A549 (cell line): ENCODE measurements around the gene CACNA1C. TPM values are rescaled to one million over a fixed set of nuclear protein-coding genes. Genes with fewer than 3 reads are reported as not detected.

ENCODE experiments used
- ATAC-seq, 2 experiments: fragments of 200-7000 bp in 1 of 2; fragments of >200 bp in 1 of 2; cut with Nextera tagmentation in 1 of 2; cut with Tn5 transposase in 1 of 2; 3 replicates each; pipeline versions ENCODE4 v1.8.0 to v1.9.1; 2018 to 2020; ENCODE audit warnings: mild to moderate bottlenecking in 1 of 2, moderate library complexity in 1 of 2
- CTCF ChIA-PET: fragments of 300-600 bp; sonication (Branson Sonifier 250); formaldehyde crosslinking; extraction: SDS; loops from one replicate; lab custom pipeline; 2021; ENCODE audit warnings: antibody characterized with exemption, inconsistent platforms; lab: Yijun Ruan, JAX
- POLR2A ChIA-PET: fragments of 350-600 bp; formaldehyde crosslinking; extraction: SDS; loops from one replicate; lab custom pipeline; 2021; ENCODE audit warnings: antibody characterized with exemption, inconsistent platforms; lab: Yijun Ruan, JAX
- DNase-seq, 2 experiments: peaks; one replicate each; pipeline versions ENCODE4 v3.0.0 to v3.0.0-alpha.2; 2011 to 2016; ENCODE audit warnings: low read depth in 1 of 2, low spot score in 1 of 2
- FAIRE-seq: peaks from 2 replicates; lab custom pipeline; 2011; peaks lifted over from hg19 to GRCh38; lab: Jason Lieb, UNC
- H3K27ac ChIP-seq, 2 experiments: fragments of >200 bp; sonication (Bioruptor Twin); formaldehyde crosslinking; 3 replicates each; pipeline ENCODE4 v1.5.1; 2016 to 2017
- H3K4me1 ChIP-seq: fragments of >200 bp; sonication (Bioruptor Twin); formaldehyde crosslinking; 3 replicates; pipeline ENCODE4 v1.6.1; 2016
- H3K4me2 ChIP-seq: fragments of >200 bp; sonication (Bioruptor Twin); formaldehyde crosslinking; 3 replicates; pipeline ENCODE4 v1.6.1; 2016
- H3K4me3 ChIP-seq: fragments of >200 bp; sonication (Bioruptor Twin); formaldehyde crosslinking; 3 replicates; pipeline ENCODE4 v1.5.1; 2016
- H3K9me3 ChIP-seq: fragments of >200 bp; sonication (Bioruptor Twin); formaldehyde crosslinking; 3 replicates; pipeline ENCODE4 v1.6.1; 2016
- CBX8 ChIP-seq: fragments of 200-600 bp; sonication (generic); IDR thresholded peaks from 2 replicates; pipeline ENCODE4 v1.6.1; 2016
- CEBPB ChIP-seq, 2 experiments: fragments of >200 bp in 1 of 2; sonication (Bioruptor Twin) in 1 of 2; formaldehyde crosslinking in 1 of 2; IDR thresholded peaks; 2 replicates each; pipeline ENCODE4 v1.6.1; 2012 to 2016
- CHD4 ChIP-seq: fragments of 200-600 bp; sonication (generic); IDR thresholded peaks from 2 replicates; pipeline ENCODE4 v1.6.1; 2016; ENCODE audit warnings: antibody characterized with exemption, mild to moderate bottlenecking, borderline replicate concordance
- EHF ChIP-seq: fragments of 250-450 bp; sonication (Bioruptor Pico); IDR thresholded peaks from 2 replicates; pipeline ENCODE4 v1.5.0; 2020; ENCODE audit warnings: mild to moderate bottlenecking
- GATA3 ChIP-seq: IDR thresholded peaks from 2 replicates; pipeline ENCODE4 v1.6.1; 2012; ENCODE audit warnings: borderline replicate concordance
- HEYL ChIP-seq: fragments of 250-450 bp; sonication (Bioruptor Pico); IDR thresholded peaks from 2 replicates; pipeline ENCODE4 v1.8.0; 2021; ENCODE audit warnings: mild to moderate bottlenecking, moderate library complexity
- HOXB13 ChIP-seq: fragments of 250-450 bp; sonication (Bioruptor Pico); IDR thresholded peaks from 2 replicates; pipeline ENCODE4 v1.5.0; 2020; ENCODE audit warnings: low read depth, mild to moderate bottlenecking, moderate library complexity
- HOXB5 ChIP-seq: fragments of 250-450 bp; sonication (Bioruptor Pico); IDR thresholded peaks from 2 replicates; pipeline ENCODE4 v1.5.0; 2020; ENCODE audit warnings: mild to moderate bottlenecking, moderate library complexity
- JUNB ChIP-seq: fragments of >200 bp; sonication (Bioruptor Twin); formaldehyde crosslinking; IDR thresholded peaks from 2 replicates; pipeline ENCODE4 v1.6.1; 2016
- KDM1A ChIP-seq: fragments of 200-600 bp; sonication (generic); IDR thresholded peaks from 2 replicates; pipeline ENCODE4 v1.6.1; 2016; ENCODE audit warnings: low read depth, mild to moderate bottlenecking
- POLR2A ChIP-seq: IDR thresholded peaks from 2 replicates; pipeline ENCODE4 v1.6.1; 2012; ENCODE audit warnings: mild to moderate bottlenecking, low read length
- RAD21 ChIP-seq, 2 experiments: fragments of >200 bp in 1 of 2; sonication (Bioruptor Twin) in 1 of 2; formaldehyde crosslinking in 1 of 2; IDR thresholded peaks in 1 of 2; conservative IDR thresholded peaks in 1 of 2; 2 replicates in 1 of 2; 3 replicates in 1 of 2; pipeline ENCODE4 v1.6.1; 2012 to 2018; ENCODE audit warnings: inconsistent platforms in 1 of 2
- RARB ChIP-seq: fragments of 250-450 bp; sonication (Bioruptor Pico); IDR thresholded peaks from 2 replicates; pipeline ENCODE4 v1.8.0; 2021; ENCODE audit warnings: mild to moderate bottlenecking, moderate library complexity
- SREBF2 ChIP-seq: fragments of 450-650 bp; IDR thresholded peaks from 2 replicates; pipeline ENCODE4 v1.6.1; 2014; ENCODE audit warnings: mild to moderate bottlenecking, moderate library complexity
- ZFP36 ChIP-seq: fragments of 450-650 bp; IDR thresholded peaks from 2 replicates; pipeline ENCODE4 v1.6.1; 2014; ENCODE audit warnings: borderline replicate concordance; ENCODE audit not compliant: partially characterized antibody
- ZSCAN20 ChIP-seq: fragments of 250-450 bp; sonication (Bioruptor Pico); IDR thresholded peaks from 2 replicates; pipeline ENCODE4 v1.8.0; 2022; ENCODE audit warnings: mild to moderate bottlenecking, moderate library complexity
- WGBS: methylation state at CpG from one replicate; pipeline ENCODE4 v1.1.6; 2017; ENCODE audit errors: missing lambda C conversion rate; 5-methylcytosine and 5-hydroxymethylcytosine counted together
- polyA plus RNA-seq, 4 experiments: library from polyadenylated mRNA; depleted of rRNA in 3 of 4; stranded (reverse); fragments of >200 nt; fragmentation: RNase III in 1 of 4; extraction: RNeasy Plus Mini Kit Qiagen cat#74134 plus additional on column Dnase treatment in 1 of 4; gene quantifications; 2 replicates in 3 of 4; 3 replicates in 1 of 4; pipeline ENCODE4 v1.2.3, GENCODE V29; 2011 to 2017
- TF ChIP-seq, protein P1 (sequence below): fragments of 250-450 bp; sonication (Bioruptor Pico); IDR thresholded peaks from 2 replicates; pipeline ENCODE4 v1.5.0; 2021; ENCODE audit warnings: mild to moderate bottlenecking, moderate library complexity, borderline replicate concordance
- TF ChIP-seq, protein P2 (sequence below): fragments of 200-600 bp; sonication (generic); IDR thresholded peaks from 2 replicates; pipeline ENCODE4 v1.6.1; 2016; ENCODE audit warnings: antibody characterized with exemption, mild to moderate bottlenecking, moderate library complexity
- TF ChIP-seq, protein P3 (sequence below): fragments of >200 bp; sonication (Bioruptor Twin); formaldehyde crosslinking; IDR thresholded peaks from 3 replicates; pipeline ENCODE4 v1.6.1; 2016
- TF ChIP-seq, protein P4 (sequence below): fragments of >200 bp; sonication (Bioruptor Twin); formaldehyde crosslinking; IDR thresholded peaks from 3 replicates; pipeline ENCODE4 v1.5.1; 2016

Gene CACNA1C
- polyA plus RNA-seq, 2 of the 4 experiments (the other 2 are of a cell fraction), result not detected

DNA sequence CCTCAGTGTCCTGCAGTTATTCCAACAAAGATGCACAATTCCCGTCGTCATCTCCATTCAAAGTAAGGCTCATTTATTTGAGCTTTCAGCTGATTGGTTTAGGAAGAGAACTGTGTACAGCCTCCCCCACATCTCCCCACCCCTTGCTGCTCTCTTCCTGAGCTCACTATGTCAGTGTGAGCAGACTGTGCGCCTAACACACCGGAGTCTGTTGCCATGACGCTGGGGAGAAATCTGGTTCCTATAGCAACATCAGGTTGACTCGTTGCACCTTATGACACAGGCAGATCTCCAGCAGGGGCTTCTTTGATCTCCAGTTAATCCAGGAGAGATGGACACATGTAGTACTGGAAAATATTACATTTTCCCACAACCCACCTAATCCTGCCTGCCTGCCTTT, 319.4 kb downstream of the CACNA1C start:
- TF ChIP-seq GATA3, result no peak
- no peak for TF ChIP-seq HEYL (CRISPR knock-in tag)
- TF ChIP-seq, protein P1, sequence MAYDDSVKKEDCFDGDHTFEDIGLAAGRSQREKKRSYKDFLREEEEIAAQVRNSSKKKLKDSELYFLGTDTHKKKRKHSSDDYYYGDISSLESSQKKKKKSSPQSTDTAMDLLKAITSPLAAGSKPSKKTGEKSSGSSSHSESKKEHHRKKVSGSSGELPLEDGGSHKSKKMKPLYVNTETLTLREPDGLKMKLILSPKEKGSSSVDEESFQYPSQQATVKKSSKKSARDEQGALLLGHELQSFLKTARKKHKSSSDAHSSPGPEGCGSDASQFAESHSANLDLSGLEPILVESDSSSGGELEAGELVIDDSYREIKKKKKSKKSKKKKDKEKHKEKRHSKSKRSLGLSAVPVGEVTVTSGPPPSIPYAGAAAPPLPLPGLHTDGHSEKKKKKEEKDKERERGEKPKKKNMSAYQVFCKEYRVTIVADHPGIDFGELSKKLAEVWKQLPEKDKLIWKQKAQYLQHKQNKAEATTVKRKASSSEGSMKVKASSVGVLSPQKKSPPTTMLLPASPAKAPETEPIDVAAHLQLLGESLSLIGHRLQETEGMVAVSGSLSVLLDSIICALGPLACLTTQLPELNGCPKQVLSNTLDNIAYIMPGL, result no peak
- no peak for TF ChIP-seq CEBPB (IDR thresholded peaks at IDR 0.05)
- no peak for TF ChIP-seq HOXB5 (CRISPR knock-in tag)
- TF ChIP-seq POLR2A, result no peak
- no peak for TF ChIP-seq JUNB
- TF ChIP-seq ZSCAN20 (CRISPR knock-in tag), result no peak
- no peak for TF ChIP-seq SREBF2
- no peak for TF ChIP-seq EHF (CRISPR knock-in tag)
- TF ChIP-seq KDM1A, result no peak
- no peak for TF ChIP-seq ZFP36
- TF ChIP-seq CBX8, result no peak
- no peak for TF ChIP-seq RARB (CRISPR knock-in tag)
- TF ChIP-seq HOXB13, result no peak
- TF ChIP-seq, protein P2, sequence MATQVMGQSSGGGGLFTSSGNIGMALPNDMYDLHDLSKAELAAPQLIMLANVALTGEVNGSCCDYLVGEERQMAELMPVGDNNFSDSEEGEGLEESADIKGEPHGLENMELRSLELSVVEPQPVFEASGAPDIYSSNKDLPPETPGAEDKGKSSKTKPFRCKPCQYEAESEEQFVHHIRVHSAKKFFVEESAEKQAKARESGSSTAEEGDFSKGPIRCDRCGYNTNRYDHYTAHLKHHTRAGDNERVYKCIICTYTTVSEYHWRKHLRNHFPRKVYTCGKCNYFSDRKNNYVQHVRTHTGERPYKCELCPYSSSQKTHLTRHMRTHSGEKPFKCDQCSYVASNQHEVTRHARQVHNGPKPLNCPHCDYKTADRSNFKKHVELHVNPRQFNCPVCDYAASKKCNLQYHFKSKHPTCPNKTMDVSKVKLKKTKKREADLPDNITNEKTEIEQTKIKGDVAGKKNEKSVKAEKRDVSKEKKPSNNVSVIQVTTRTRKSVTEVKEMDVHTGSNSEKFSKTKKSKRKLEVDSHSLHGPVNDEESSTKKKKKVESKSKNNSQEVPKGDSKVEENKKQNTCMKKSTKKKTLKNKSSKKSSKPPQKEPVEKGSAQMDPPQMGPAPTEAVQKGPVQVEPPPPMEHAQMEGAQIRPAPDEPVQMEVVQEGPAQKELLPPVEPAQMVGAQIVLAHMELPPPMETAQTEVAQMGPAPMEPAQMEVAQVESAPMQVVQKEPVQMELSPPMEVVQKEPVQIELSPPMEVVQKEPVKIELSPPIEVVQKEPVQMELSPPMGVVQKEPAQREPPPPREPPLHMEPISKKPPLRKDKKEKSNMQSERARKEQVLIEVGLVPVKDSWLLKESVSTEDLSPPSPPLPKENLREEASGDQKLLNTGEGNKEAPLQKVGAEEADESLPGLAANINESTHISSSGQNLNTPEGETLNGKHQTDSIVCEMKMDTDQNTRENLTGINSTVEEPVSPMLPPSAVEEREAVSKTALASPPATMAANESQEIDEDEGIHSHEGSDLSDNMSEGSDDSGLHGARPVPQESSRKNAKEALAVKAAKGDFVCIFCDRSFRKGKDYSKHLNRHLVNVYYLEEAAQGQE, result no peak
- TF ChIP-seq, protein P3, sequence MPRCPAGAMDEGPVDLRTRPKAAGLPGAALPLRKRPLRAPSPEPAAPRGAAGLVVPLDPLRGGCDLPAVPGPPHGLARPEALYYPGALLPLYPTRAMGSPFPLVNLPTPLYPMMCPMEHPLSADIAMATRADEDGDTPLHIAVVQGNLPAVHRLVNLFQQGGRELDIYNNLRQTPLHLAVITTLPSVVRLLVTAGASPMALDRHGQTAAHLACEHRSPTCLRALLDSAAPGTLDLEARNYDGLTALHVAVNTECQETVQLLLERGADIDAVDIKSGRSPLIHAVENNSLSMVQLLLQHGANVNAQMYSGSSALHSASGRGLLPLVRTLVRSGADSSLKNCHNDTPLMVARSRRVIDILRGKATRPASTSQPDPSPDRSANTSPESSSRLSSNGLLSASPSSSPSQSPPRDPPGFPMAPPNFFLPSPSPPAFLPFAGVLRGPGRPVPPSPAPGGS, result no peak
- TF ChIP-seq, protein P4, sequence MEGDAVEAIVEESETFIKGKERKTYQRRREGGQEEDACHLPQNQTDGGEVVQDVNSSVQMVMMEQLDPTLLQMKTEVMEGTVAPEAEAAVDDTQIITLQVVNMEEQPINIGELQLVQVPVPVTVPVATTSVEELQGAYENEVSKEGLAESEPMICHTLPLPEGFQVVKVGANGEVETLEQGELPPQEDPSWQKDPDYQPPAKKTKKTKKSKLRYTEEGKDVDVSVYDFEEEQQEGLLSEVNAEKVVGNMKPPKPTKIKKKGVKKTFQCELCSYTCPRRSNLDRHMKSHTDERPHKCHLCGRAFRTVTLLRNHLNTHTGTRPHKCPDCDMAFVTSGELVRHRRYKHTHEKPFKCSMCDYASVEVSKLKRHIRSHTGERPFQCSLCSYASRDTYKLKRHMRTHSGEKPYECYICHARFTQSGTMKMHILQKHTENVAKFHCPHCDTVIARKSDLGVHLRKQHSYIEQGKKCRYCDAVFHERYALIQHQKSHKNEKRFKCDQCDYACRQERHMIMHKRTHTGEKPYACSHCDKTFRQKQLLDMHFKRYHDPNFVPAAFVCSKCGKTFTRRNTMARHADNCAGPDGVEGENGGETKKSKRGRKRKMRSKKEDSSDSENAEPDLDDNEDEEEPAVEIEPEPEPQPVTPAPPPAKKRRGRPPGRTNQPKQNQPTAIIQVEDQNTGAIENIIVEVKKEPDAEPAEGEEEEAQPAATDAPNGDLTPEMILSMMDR, result no peak
- TF ChIP-seq RAD21 (conservative IDR thresholded peaks at IDR 0.05 in 1 of 2, IDR thresholded peaks at IDR 0.05 in 1 of 2), result no peak
- no peak for TF ChIP-seq CHD4
- H3K4me1 ChIP-seq, result no peaks in the 10 kb centered on the region
- peaks cover under 1% of the 10 kb centered on the region; the same call in 1 of the 3 replicates for H3K9me3 ChIP-seq
- H3K4me3 ChIP-seq, result no peak overlapping the region
- FAIRE-seq (no peak), DNase-seq (no peak), ATAC-seq (no peak)
- ChIA-PET POLR2A (no interaction called here), CTCF (interaction anchor here (1.7 to 2.4 kb wide), 2 partner anchors 11 to 22 kb away, joined by 6 to 9 read pairs; no protein-coding TSS in a partner anchor)
- 27% methylated on average over 6 of the region's 6 CpGs for WGBS
- H3K27ac ChIP-seq, result no peak overlapping the region
- no peak overlapping the region for H3K4me2 ChIP-seq

DNA sequence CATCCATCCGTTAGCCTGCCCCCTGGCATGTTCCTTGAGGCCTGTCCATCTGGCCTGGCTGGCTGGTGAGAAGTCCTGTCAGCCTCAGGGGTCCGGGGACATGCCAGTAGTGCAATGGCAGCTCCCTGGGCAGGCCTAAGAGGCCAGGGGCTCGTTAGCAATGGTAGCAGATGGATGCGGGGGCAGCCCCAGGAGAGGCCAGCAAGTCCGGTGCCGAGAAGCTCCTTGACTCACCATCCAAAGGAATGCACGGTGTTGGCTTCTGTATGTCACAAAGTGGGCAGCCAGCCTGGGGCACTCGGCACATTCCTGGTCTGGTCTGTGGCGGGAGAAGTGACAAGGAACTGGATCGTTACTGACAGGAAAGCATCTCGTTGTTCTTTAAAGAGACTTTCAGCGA, 319.9 kb downstream of the CACNA1C start:
- no peaks in the 10 kb centered on the region for H3K4me1 ChIP-seq
- TF ChIP-seq HEYL (CRISPR knock-in tag), result no peak
- H3K4me3 ChIP-seq, result no peak overlapping the region
- ATAC-seq, result no peak
- H3K27ac ChIP-seq, result no peak overlapping the region
- POLR2A ChIA-PET, result interaction anchor here (0.6 kb wide), 1 partner anchor 13 kb away, joined by 3 read pairs; no protein-coding TSS in a partner anchor
- 30% methylated on average over 12 of the region's 12 CpGs for WGBS
- H3K4me2 ChIP-seq, result no peak overlapping the region
- CTCF ChIA-PET, result interaction anchor here (1.7 to 2.4 kb wide), 2 partner anchors 12 to 22 kb away, joined by 6 to 9 read pairs; no protein-coding TSS in a partner anchor
- DNase-seq, result no peak
- no peaks in the 10 kb centered on the region for H3K9me3 ChIP-seq
- FAIRE-seq, result no peak
